Stimulated activated CD8-positive, alpha-beta memory T cell treated with anti-CD3 and anti-CD28 coated beads, Interleukin-7, amount 100 ng/mL, for 48 hours (primary cell): ENCODE results near the gene UBE2N.
"Not testable (repeated sequence)": the region's sequence is repeated elsewhere in the genome, so short reads cannot be mapped to it uniquely, and the experiment has no call there.

Experiments used
- DNase-seq, 2 donors: peaks; one replicate each; pipeline ENCODE4 v3.0.0-alpha.2; 2020; ENCODE audit warnings: low read depth in 1 of 2; ENCODE audit errors: extremely low read depth in 1 of 2

UBE2N gene

GRCh38 chr12:93447555-93448290 is 6.0 kb upstream of the UBE2N start:
- no peak for DNase-seq

DNA sequence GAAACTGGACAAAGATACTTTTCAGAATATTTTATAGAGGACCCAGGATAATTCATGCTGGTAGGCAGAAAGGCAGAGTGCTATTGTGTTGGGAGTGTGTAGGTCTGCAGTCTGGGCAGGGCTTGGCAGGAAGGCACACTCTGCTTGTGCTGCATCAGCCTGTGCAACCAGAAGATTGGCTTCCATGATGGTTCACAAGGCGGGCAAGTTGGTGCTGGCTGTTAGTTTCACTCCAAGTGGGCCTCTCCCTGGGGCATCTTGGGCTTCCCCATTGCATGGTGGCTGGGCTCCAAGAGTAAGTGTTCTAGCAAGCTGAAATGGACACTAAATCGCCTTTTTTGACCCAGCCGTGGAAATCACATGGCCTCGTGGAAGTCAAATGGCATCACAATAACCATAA is 1.8 kb upstream of the UBE2N start:
- DNase-seq, result no peak

DNA sequence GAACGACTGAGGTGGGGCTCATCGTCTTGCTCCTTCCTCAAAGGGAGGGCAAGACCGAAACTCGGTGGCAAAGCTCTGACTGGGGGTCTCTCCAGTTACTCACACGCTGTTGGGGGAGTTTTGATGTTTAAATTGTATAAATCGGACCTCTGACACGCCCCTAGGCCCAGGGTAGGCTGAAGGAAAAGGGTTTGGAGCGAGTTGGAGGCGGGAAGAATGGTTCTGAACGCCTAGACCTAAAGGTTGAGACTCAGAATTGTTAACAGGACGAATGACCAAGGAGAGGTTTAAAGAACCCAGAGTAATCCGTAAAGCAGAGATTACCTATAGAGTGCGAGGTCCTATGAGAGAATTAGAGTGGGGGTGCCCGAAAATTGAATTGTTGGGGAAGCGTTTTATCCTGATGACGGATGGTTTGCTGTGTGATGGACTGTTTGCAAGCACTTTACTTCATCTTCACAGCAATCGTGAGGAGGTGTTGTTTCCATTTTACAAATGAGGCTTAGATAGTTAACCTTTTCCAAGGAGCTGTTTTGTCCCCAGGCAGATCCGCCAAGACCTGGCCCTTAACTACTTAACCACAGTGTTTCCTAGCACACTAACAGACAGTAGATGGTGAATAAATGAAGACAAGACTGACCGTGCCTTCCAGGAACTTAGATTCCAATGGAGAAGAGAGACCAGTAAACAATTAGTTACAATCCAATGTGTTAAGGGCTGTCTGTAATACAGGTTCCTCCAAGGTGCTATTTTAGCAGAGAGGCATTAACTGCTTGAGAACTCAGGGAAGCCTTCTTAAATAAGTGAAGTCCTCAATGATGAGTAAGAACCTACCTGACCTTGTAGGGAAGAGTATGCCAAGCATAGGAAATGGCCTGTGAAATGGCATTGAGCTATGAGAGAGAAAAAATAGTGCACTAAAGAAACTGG is 929 bp upstream of the UBE2N start:
- DNase-seq, result no peak

DNA sequence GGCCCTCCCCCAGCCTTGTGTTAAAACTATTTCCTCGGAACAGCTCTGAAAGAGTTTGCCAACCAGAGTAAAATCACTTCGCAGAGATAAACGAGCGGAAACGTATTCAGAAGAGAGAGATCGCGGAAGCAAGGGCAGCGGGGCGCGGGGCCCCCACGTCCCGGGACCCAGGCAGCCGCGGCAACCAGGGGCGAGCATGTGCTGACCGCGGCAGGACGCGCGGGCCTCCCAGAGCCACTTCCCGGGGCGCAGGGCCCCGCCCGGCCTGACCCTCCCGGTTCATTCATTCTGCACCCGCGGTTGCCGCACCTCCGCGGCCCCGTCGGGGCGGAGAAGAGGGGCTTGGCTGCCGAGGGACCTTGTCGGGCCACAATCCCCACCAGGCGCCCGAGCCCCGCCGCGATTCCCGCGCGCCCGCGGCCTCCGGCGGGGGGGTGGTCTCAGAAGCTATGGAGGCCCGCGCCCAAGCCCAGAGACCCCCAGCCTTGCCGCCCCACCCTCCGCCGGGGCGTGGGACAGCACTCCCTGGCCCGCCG is 598 bp downstream of the UBE2N start:
- DNase-seq, result no peak

DNA sequence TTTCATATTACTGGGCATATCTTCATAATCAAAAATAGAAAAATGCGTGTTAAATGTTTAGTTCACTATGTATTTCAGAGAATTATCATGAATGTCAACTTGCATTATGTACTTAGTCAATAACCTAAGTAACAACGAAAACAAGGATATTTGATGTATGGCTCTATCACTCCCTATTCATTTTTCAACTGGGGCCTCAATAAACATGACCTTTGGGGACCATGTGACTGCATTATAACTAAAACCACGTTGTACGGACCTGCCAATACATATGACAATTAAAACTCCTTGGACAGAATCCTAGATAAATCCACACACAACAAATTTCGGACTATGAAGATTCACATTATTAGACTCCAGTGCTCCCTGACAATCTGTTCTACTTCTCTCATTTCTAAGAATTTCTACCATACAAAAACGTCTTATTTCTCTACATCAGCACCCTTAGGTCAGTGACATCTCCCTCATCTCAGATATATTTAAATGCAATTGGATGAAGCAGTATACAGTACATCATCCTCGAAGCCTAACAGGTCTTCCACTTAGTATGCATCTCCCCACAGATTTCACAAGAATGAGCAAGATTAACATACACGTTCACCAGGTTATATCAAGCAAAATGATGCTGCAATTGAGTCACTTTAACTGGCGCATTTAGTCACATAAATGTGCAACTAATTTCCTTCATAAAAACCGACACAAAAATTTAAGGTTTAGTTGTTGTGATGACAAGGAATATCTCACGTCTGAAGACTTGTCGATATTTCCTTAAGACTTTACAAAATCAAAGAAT is 1.5 kb downstream of the UBE2N start:
- no peak for DNase-seq

GRCh38 chr12:93438266-93439050 is 3.3 kb downstream of the UBE2N start:
- no peak for DNase-seq

DNA sequence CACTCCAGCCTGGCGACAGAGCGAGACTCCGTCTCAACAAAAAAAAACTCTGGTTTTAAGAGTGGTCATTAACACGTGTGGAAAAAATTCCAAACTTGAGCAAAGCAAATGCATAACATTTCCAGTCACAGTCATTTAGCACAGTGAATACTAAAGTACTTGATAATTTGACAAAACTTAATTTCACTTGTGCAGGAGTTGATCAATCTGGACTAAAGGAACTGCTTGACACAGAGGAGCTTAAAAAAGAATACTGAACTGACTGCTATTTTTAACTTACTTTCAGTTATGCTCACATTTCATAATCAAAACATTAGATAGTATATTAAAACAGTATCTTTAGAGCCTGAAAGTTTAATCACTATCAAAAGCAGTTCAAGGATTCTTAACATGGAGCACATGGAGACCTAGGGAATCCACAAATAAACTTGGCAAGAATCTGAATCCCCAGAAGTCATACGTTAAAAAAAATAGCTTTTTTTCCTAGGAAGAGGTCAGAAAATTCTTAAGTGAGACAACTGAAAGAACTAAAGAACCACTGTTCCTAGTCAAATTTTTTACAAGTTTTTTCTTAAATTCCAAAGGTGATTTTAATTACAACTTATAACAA is 7.4 kb downstream of the UBE2N start:
- DNase-seq, result no peak

DNA sequence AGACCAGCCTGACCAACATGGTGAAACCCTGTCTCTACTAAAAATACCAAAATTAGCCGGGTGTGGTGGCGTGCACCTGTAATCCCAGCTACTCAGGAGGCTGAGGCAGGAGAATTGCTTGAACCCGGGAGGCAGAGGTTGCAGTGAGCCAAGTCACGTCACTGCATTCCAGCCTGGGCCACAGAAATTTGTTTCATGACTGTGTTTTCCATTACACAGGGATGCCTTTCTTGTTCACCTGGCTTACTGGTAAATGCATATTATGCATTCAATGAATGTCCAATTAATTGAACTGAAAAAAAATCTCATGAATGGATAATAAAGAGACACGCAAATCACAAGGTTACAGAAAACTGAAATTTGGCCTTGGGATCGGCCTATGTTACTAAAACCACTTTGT is 9.7 kb downstream of the UBE2N start:
- not testable (repeated sequence) for DNase-seq

GRCh38 chr12:93430280-93430679 is 11.5 kb downstream of the UBE2N start:
- no peak for DNase-seq

GRCh38 chr12:93429852-93430251 is 11.9 kb downstream of the UBE2N start:
- no peak for DNase-seq

DNA sequence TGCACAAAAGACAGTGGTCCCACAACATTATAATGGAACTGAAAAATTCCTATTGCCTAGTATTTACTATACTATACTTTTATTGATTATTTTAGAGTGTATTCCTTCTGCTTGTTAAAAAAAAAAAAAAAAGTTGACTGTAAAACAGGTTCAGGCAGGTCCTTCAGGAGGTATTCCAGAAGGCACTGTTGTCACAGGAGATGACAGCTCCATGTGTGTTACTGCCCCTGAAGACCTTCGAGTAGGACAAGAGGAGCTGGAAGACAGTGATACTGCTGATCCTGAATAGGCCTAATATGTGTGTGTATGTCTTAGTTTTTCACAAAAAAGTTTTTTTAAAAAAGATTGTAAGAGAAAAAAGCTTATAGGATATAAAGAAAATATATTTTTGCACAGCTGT is 12.3 kb downstream of the UBE2N start:
- DNase-seq, result no peak

DNA sequence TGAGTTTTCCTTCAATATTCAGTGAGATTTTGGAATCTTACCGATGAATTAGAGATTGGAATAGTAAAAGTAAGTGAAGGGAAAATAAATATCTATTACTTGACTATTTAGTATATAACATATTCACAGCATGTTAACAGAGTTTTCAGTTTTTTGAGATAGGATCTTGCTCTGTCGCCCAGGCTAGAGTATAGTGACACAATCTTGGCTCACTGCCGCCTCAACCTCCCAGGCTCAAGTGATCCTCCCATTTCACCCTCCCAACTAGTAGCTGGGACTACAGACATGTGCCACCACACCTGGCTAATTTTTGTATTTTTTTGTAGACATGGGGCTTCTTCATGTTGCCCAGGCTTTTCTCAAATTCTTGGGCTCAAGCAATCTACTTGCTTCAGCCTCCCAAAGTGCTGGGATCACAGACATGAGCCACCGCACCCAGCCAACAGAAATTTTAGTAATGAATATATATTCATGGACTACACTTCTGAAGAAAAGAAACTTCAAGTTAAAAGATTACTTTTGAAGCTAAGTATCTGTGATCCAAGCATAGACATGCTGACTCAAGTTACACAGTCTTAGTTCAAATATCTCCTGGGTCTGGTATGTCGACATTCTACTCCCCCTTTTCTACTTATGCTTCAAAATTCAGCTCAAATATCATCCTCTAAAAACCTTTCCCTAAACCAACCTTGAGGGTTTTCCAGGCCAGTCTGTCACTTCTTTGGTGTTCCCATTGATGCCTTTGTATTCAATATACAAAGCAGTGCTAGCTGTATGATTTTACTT is 13.8 kb downstream of the UBE2N start:
- no peak for DNase-seq

GRCh38 chr12:93426412-93426805 is 15.3 kb downstream of the UBE2N start:
- no peak for DNase-seq

DNA sequence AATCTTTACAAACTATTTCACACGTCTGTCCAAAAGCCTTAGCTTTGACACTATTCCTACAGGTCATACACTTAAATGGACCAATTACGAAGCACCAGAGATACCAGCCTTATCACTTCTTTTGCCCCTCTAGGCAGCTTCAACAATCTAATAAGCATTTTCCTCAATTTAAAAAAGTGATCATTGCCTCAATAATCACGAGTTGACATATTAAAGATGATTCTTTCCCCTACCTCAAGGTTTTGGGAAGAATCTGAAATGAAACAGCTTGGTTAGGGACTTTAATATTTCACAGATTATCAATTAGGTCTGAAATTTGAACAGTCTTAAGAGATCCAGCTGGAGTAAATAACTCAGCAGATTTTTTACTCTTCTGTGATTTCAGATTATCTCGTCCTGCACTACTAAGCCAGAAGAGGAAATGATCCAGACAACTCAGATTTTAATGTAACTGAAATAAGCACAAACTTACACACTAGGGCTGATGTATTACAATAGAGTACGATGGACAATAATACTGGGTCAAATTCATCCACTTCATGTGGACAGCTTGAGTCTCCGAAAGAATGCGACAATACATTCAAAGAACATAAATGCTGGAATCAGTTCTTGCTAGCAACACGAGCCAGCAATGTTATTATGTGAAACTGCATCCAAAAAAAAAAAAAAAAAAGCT is 15.9 kb downstream of the UBE2N start:
- no peak for DNase-seq

GRCh38 chr12:93422050-93422449 is 19.7 kb downstream of the UBE2N start:
- DNase-seq, result no peak

DNA sequence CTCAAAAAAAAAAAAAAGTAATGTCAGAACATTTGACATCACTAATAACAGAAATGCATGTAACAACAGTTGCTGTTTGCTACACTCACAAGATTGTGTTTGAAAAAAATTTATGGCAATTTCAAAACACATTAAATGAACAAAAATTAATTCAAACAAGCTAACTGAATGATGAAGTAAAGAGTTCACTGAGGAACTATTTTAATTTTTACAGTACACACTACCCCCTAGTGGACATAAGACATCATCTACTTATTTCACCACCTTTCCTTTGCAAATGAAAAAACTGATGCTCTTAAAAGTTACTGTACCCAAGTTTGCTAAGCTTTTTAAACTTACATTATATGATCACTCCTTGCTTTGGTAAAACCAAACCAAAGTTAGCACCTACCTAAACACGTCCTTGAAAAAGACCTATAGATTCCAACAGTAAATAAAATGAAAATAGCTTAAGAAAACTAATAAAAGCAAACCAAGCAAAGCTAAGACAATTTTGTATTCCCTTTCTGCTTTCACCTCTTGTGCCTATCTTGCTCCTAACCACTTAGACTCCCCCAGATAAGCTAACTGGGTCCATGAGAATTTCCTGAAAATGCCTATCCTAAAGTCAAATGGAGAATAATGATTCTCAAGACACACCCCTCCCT is 22.2 kb downstream of the UBE2N start:
- no peak for DNase-seq

DNA sequence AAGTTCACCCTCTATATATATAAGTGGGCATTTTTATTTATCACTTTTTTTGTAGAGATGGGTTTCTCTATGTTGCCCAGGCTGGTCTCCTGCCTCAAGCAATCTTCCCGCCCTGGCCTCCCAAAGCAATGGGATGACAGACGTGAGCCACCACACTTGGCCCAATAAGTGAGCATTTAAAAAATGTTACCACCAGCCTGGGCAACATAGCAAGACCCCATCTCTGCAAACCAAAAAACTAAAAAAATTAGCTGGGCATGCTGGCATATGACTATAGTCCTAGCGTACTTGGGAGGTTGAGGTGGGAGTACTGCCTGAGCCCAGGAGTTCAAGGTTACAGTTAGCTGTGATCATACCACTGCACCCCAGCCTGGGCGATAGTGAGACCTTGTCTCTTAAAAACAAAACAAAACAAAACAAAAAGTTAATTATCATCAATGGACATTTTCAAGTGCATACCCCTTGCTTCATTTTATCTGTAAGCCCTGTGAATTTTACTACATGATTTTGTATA is 23.7 kb downstream of the UBE2N start:
- no peak for DNase-seq
